K562 (cell line): ENCODE data around the gene CEP68. TPM values are rescaled to one million over a fixed set of nuclear protein-coding genes. Genes with fewer than 3 reads are reported as not detected.

Experiments used
- ATAC-seq: fragments of 200-7000 bp; cut with Tn5 transposase; 3 replicates; pipeline ENCODE4 v1.9.1; 2020; ENCODE audit warnings: moderate library complexity
- BruUV-seq: library from RNA; stranded (reverse); fragments of 400-500 nt; replicated peaks from 2 replicates; lab custom pipeline; 2021; lab: Mats Ljungman, UMichigan
- CTCF ChIA-PET: fragments of 300-600 bp; formaldehyde crosslinking; extraction: SDS; loops from one replicate; lab custom pipeline; 2021; ENCODE audit warnings: low intra/inter-chr PET ratio; lab: Yijun Ruan, JAX
- POLR2A ChIA-PET: fragments of 300-600, 350-650 bp; sonication (Branson Sonifier 250); formaldehyde crosslinking; extraction: SDS; loops from one replicate; lab custom pipeline; 2021; ENCODE audit warnings: antibody characterized with exemption, inconsistent platforms; lab: Yijun Ruan, JAX
- DNase-seq, 4 experiments: peaks; one replicate each; pipeline versions ENCODE4 v3.0.0 to v3.0.0-alpha.2; 2011 to 2018; ENCODE audit warnings: low spot score in 3 of 4, mixed read lengths in 3 of 4; ENCODE audit errors: extremely low read depth in 1 of 4
- FAIRE-seq: peaks from 2 replicates; lab custom pipeline; 2011; peaks lifted over from hg19 to GRCh38; lab: Jason Lieb, UNC
- H2AFZ ChIP-seq: 2 replicates; pipeline ENCODE4 v1.6.0; 2011; ENCODE audit warnings: low read depth, low read length, control low read depth, inconsistent platforms
- H3K27ac ChIP-seq: fragments of 200-600 bp; 3 replicates; pipeline ENCODE4 v1.8.0; 2011; ENCODE audit warnings: low read depth, mild to moderate bottlenecking, control low read depth, inconsistent platforms, low read length, moderate library complexity, mixed read lengths; ENCODE audit errors: extremely low read depth
- H3K27me3 ChIP-seq, 2 experiments: fragments of 300-600 bp in 1 of 2; 2 replicates in 1 of 2; 3 replicates in 1 of 2; pipeline versions ENCODE4 v1.6.0 to v1.8.0; 2011; ENCODE audit warnings: inconsistent platforms in 2 of 2, low read length in 2 of 2, mild to moderate bottlenecking in 1 of 2, mixed read lengths in 1 of 2, moderate library complexity in 1 of 2; ENCODE audit not compliant: control insufficient read depth in 2 of 2, insufficient read depth in 2 of 2
- H3K36me3 ChIP-seq: fragments of 300-600 bp; 3 replicates; pipeline ENCODE4 v1.8.0; 2011; ENCODE audit warnings: mild to moderate bottlenecking, low read length, inconsistent platforms; ENCODE audit not compliant: control insufficient read depth, insufficient read depth
- H3K4me1 ChIP-seq, 2 experiments: fragments of 200-600 bp in 1 of 2; replicated peaks in 1 of 2; 2 replicates in 1 of 2; 3 replicates in 1 of 2; pipeline versions ENCODE4 v1.5.1 to v1.8.0; 2011; ENCODE audit warnings: inconsistent platforms in 2 of 2, low read length in 2 of 2, mild to moderate bottlenecking in 1 of 2, mixed read lengths in 1 of 2, moderate library complexity in 1 of 2; ENCODE audit not compliant: control insufficient read depth in 2 of 2, insufficient read depth in 2 of 2
- H3K4me2 ChIP-seq: 2 replicates; pipeline ENCODE4 v1.6.1; 2011; ENCODE audit warnings: low read length, control low read depth, inconsistent platforms, mixed read lengths; ENCODE audit not compliant: insufficient read depth
- H3K4me3 ChIP-seq: fragments of 200-600 bp; sonication (generic), shearing (Covaris generic); 2 replicates; pipeline ENCODE4 v1.5.1; 2016; ENCODE audit warnings: control low read depth, inconsistent platforms
- H3K79me2 ChIP-seq: fragments of 200-600 bp; 3 replicates; pipeline ENCODE4 v1.8.0; 2011; ENCODE audit warnings: low read length, inconsistent platforms; ENCODE audit not compliant: control insufficient read depth, insufficient read depth
- H3K9ac ChIP-seq, 2 experiments: 2 replicates each; pipeline versions ENCODE4 v1.6.0 to v1.6.1; 2011; ENCODE audit warnings: low read depth in 2 of 2, low read length in 2 of 2, control low read depth in 1 of 2, inconsistent platforms in 1 of 2, mild to moderate bottlenecking in 1 of 2, mixed read lengths in 1 of 2; ENCODE audit not compliant: insufficient read depth in 1 of 2
- H3K9me1 ChIP-seq: one replicate; pipeline ENCODE4 v1.6.0; 2011; ENCODE audit warnings: inconsistent platforms, mild to moderate bottlenecking, low read length, moderate library complexity; ENCODE audit not compliant: control insufficient read depth, insufficient read depth
- H3K9me3 ChIP-seq: replicated peaks from 2 replicates; pipeline ENCODE4 v1.5.1; 2011; ENCODE audit warnings: low read depth, low read length, inconsistent platforms; ENCODE audit not compliant: control insufficient read depth, insufficient read depth
- H4K20me1 ChIP-seq: replicated peaks from 2 replicates; pipeline ENCODE4 v1.6.1; 2011; ENCODE audit warnings: low read length, inconsistent platforms, mixed read lengths; ENCODE audit not compliant: control insufficient read depth, insufficient read depth
- E2F6 ChIP-seq, 2 experiments: IDR thresholded peaks; 2 replicates each; pipeline ENCODE4 v1.6.1; 2011; ENCODE audit warnings: borderline replicate concordance in 1 of 2, control low read depth in 1 of 2, low read depth in 1 of 2, low read length in 1 of 2, mild to moderate bottlenecking in 1 of 2, mixed read lengths in 1 of 2, moderate library complexity in 1 of 2; ENCODE audit not compliant: insufficient read depth in 1 of 2, insufficient read length in 1 of 2, poor library complexity in 1 of 2, severe bottlenecking in 1 of 2; ENCODE audit errors: extremely low read depth in 1 of 2
- HCFC1 ChIP-seq: IDR thresholded peaks from 2 replicates; pipeline ENCODE4 v1.6.1; 2012; ENCODE audit warnings: low read depth, low read length, improper control_type of control experiment
- HNRNPH1 ChIP-seq: fragments of 200-400 bp; formaldehyde crosslinking; optimal IDR thresholded peaks from 2 replicates; pipeline ENCODE3; 2017; ENCODE audit warnings: low read depth, mild to moderate bottlenecking, low read length, moderate library complexity
- KHSRP ChIP-seq: fragments of 450-650 bp; IDR thresholded peaks from 2 replicates; pipeline ENCODE4 v1.6.1; 2017
- KLF1 ChIP-seq: fragments of 450-650 bp; IDR thresholded peaks from 2 replicates; pipeline ENCODE4 v1.6.1; 2016; ENCODE audit warnings: missing genetic modification characterization, missing compliant biosample characterization
- NFYB ChIP-seq: IDR thresholded peaks from 2 replicates; pipeline ENCODE4 v1.6.1; 2011; ENCODE audit warnings: mild to moderate bottlenecking, moderate library complexity; ENCODE audit not compliant: insufficient read length; ENCODE audit errors: extremely low read depth
- POU5F1 ChIP-seq: fragments of 150-350 bp; IDR thresholded peaks from 2 replicates; pipeline ENCODE4 v1.6.1; 2014; ENCODE audit warnings: borderline replicate concordance, low read length, low read depth, mild to moderate bottlenecking; ENCODE audit not compliant: partially characterized antibody
- PRDM10 ChIP-seq: fragments of 450-650 bp; IDR thresholded peaks from 2 replicates; pipeline ENCODE4 v1.6.1; 2018; ENCODE audit not compliant: partially characterized antibody
- SIX5 ChIP-seq, 2 experiments: IDR thresholded peaks; 2 replicates each; pipeline ENCODE4 v1.6.1; 2011; ENCODE audit warnings: low read length in 2 of 2, borderline replicate concordance in 1 of 2, low read depth in 1 of 2, mild to moderate bottlenecking in 1 of 2, moderate library complexity in 1 of 2; ENCODE audit not compliant: insufficient read depth in 1 of 2
- SMARCA5 ChIP-seq: fragments of 450-650 bp; IDR thresholded peaks from 2 replicates; pipeline ENCODE4 v1.6.1; 2016
- XRCC4 ChIP-seq: IDR thresholded peaks from one replicate; pipeline ENCODE4 v1.6.1; 2011; ENCODE audit not compliant: insufficient read depth, insufficient read length; ENCODE audit errors: extremely low read depth
- ZFP91 ChIP-seq: sonication (generic); formaldehyde crosslinking; IDR thresholded peaks from 2 replicates; pipeline ENCODE4 v1.8.0; 2022; ENCODE audit warnings: mild to moderate bottlenecking, missing genetic modification reagents
- ZKSCAN8 ChIP-seq: fragments of 200-800 bp; sonication (Bioruptor generic); IDR thresholded peaks from 2 replicates; pipeline ENCODE4 v1.6.1; 2016; ENCODE audit warnings: missing genetic modification characterization, missing compliant biosample characterization
- ZSCAN32 ChIP-seq: fragments of 450-650 bp; formaldehyde crosslinking; IDR thresholded peaks from 2 replicates; pipeline ENCODE4 v1.4.0; 2020; ENCODE audit warnings: mild to moderate bottlenecking, moderate library complexity
- WGBS: fragments of 100-300 bp; shearing (Covaris generic); methylation state at CpG from one replicate; pipeline ENCODE4 v1.1.6; 2016; ENCODE audit warnings: low coverage, mixed read lengths; ENCODE audit not compliant: insufficient coverage; ENCODE audit errors: missing lambda C conversion rate; 5-methylcytosine and 5-hydroxymethylcytosine counted together
- in situ Hi-C: fragments of 300-500 bp; cut with MboI; formaldehyde crosslinking; loops from 4 replicates; pipeline ENCODE4 v1.15.0; 2018; ENCODE audit warnings: inconsistent platforms, mixed read lengths
- intact Hi-C: fragments of 100-400 bp; cut with micrococcal nuclease; formaldehyde crosslinking; loops from 2 replicates; pipeline ENCODE4 v1.14.2; 2022
- polyA plus RNA-seq, 8 experiments: library from polyadenylated mRNA; depleted of rRNA in 4 of 8; stranded (reverse) in 5 of 8; unstranded in 3 of 8; fragments of >200 nt; fragmentation: Nextera tagmentation in 2 of 8; fragmentation: Illumina TruSeq in 1 of 8; extraction: Ambion mirVana in 2 of 8; extraction: Trizol in 1 of 8; gene quantifications; 2 replicates each; pipeline versions ENCODE4 v1.2.1 to v1.2.3, GENCODE V29; 2011 to 2014; ENCODE audit warnings: inconsistent platforms in 1 of 8, missing spikeins in 1 of 8
- total RNA-seq, 7 experiments: library from RNA; depleted of rRNA in 6 of 7; stranded (reverse); fragments of >200 nt in 6 of 7; fragmentation: Illumina TruSeq in 2 of 7; extraction: Trizol in 2 of 7; gene quantifications; 2 replicates each; pipeline versions ENCODE4 v1.2.1 to v1.2.3, GENCODE V29; 2011 to 2021; ENCODE audit warnings: low replicate concordance in 1 of 7
- TF ChIP-seq, protein P1 (sequence below): fragments of 250-450 bp; sonication (Bioruptor Pico); IDR thresholded peaks from 2 replicates; pipeline ENCODE4 v1.4.0; 2020

CEP68 gene
- total and polyA plus RNA-seq, 9 of the 15 experiments (the other 6 are each of a cell fraction or from before 2014, with no cell fraction given): 1.4 to 8.5 (median 5.2) TPM

DNA sequence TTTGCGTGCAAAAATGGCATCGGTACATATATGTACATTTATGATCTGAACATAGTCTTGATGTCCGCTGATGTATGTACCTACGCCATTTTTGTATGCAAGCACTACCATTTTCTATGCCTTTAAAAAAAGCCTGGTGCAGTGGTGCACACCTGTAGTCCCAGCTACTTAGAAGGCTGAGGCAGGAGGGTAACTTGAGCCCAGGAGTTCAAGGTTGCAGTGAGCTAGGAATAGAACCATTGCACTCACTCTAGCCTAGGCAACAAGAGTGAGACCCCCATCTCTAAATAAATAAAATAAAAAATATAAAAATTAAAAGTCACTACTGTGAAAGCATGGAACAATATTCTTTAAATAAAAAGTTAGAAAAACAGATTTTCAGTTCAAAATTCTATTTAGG, 57.0 kb downstream of the CEP68 start:
- in situ Hi-C loops (no loop called here), intact Hi-C loops (no loop called here)
- H3K36me3 ChIP-seq: peaks cover 15% of the 10 kb centered on the region; the same call in 2 of the 3 replicates
- H3K27me3 ChIP-seq: no peaks in the 10 kb centered on the region
- no peak for FAIRE-seq
- ChIA-PET CTCF (no interaction called here), POLR2A (interaction anchor here (1.0 to 2.2 kb wide), 5 partner anchors 9 to 74 kb away, joined by 3 to 9 read pairs (median 4); partner anchors contain the start of genes CEP68 and RAB1A)
- H3K4me3 ChIP-seq: no peak overlapping the region
- BruUV-seq: no TSS peak
- H3K27ac ChIP-seq: no peak overlapping the region
- no peaks in the 10 kb centered on the region for H3K9me1 ChIP-seq
- H4K20me1 ChIP-seq: peaks cover 9% of the 10 kb centered on the region
- ATAC-seq: peak; percentile 38; the same call in 1 of the 3 replicates
- no peak for DNase-seq
- H2AFZ ChIP-seq: no peak overlapping the region
- H3K4me1 ChIP-seq: 0 out of 5 replicates have a peak, but pooled peaks cover 0 to 2% of the 10 kb centered on the region in 2 experiments
- H3K9me3 ChIP-seq: no peaks in the 10 kb centered on the region; the same call in 1 of the 2 replicates
- 95% methylated on average over 4 of the region's 4 CpGs for WGBS
- peaks cover 97% of the 10 kb centered on the region for H3K79me2 ChIP-seq
- H3K4me2 ChIP-seq: no peak overlapping the region
- no peak overlapping the region for H3K9ac ChIP-seq
- TF ChIP-seq HCFC1 (no peak), SIX5 (IDR thresholded peaks at IDR 0.05; ENCODE audit: borderline replicate concordance in 1 of 2, insufficient read depth in 1 of 2, low read depth in 1 of 2, low read length in 2 of 2) (no peak), HNRNPH1 (no peak), KHSRP (no peak), NFYB (no peak), KLF1 (tag) (no peak), PRDM10 (no peak), XRCC4 (no peak), POU5F1 (no peak), SMARCA5 (no peak), ZFP91 (no peak), ZKSCAN8 (CRISPR knock-in tag) (no peak), E2F6 (IDR thresholded peaks at IDR 0.05; ENCODE audit: borderline replicate concordance in 1 of 2, extremely low read depth in 1 of 2, insufficient read depth in 1 of 2, insufficient read length in 1 of 2, low read depth in 1 of 2, low read length in 1 of 2, poor library complexity in 1 of 2, severe bottlenecking in 1 of 2) (no peak), ZSCAN32 (CRISPR knock-in tag) (no peak)
- TF ChIP-seq, protein P1, sequence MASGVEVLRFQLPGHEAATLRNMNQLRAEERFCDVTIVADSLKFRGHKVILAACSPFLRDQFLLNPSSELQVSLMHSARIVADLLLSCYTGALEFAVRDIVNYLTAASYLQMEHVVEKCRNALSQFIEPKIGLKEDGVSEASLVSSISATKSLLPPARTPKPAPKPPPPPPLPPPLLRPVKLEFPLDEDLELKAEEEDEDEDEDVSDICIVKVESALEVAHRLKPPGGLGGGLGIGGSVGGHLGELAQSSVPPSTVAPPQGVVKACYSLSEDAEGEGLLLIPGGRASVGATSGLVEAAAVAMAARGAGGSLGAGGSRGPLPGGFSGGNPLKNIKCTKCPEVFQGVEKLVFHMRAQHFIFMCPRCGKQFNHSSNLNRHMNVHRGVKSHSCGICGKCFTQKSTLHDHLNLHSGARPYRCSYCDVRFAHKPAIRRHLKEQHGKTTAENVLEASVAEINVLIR (CRISPR knock-in tag): no peak
